ENCODE data around the gene WNK2.

The WNK2 gene

GRCh38 chr9:93211654-93212001 is 27.7 kb downstream of the WNK2 start:
- H3K27me3 ChIP-seq, result no peaks in the 10 kb centered on the region
- DNase-seq, result no peak
- TF ChIP-seq CTCF (IDR thresholded peaks at IDR 0.05; ENCODE audit: low read depth, low read length), result no peak

GRCh38 chr9:93212409-93212808 is 28.5 kb downstream of the WNK2 start:
- H3K36me3 ChIP-seq, result no peaks in the 10 kb centered on the region
- TF ChIP-seq CTCF (IDR thresholded peaks at IDR 0.05; ENCODE audit: low read depth, low read length), result no peak
- no peak overlapping the region for H3K4me3 ChIP-seq (ENCODE audit: low read depth, low read length)
- H3K9me3 ChIP-seq, result no peaks in the 10 kb centered on the region
- DNase-seq, result no peak
- no peaks in the 10 kb centered on the region for H3K27me3 ChIP-seq
- peaks cover 10% of the 10 kb centered on the region for H3K4me1 ChIP-seq

More at GRCh38 chr9:93211654-93212001, 27.7 kb downstream of the WNK2 start:
- Histone ChIP-seq H3K4me3 (ENCODE audit: low read depth, low read length) (no peak overlapping the region), H3K9me3 (no peaks in the 10 kb centered on the region), H3K36me3 (no peaks in the 10 kb centered on the region), H3K4me1 (peaks cover 13% of the 10 kb centered on the region)

- Histone ChIP-seq H3K4me3 (ENCODE audit: low read depth, low read length) (no peak overlapping the region), H3K9me3 (no peaks in the 10 kb centered on the region), H3K27me3 (no peaks in the 10 kb centered on the region), H3K4me1 (no peaks in the 10 kb centered on the region), H3K36me3 (no peaks in the 10 kb centered on the region)
- no peak for DNase-seq
- TF ChIP-seq CTCF (IDR thresholded peaks at IDR 0.05; ENCODE audit: low read depth, low read length), result no peak
These were observed 32.1 kb downstream of the WNK2 start for GRCh38 chr9:93216073-93216365.

- DNase-seq, result no peak
- Histone ChIP-seq H3K36me3 (no peaks in the 10 kb centered on the region), H3K27me3 (no peaks in the 10 kb centered on the region), H3K4me1 (no peaks in the 10 kb centered on the region), H3K4me3 (ENCODE audit: low read depth, low read length) (no peak overlapping the region), H3K9me3 (no peaks in the 10 kb centered on the region)
- no peak for TF ChIP-seq CTCF (IDR thresholded peaks at IDR 0.05; ENCODE audit: low read depth, low read length)
These were observed 33.8 kb downstream of the WNK2 start for GRCh38 chr9:93217706-93218105.

- Histone ChIP-seq H3K36me3 (no peaks in the 10 kb centered on the region), H3K4me3 (ENCODE audit: low read depth, low read length) (no peak overlapping the region), H3K4me1 (no peaks in the 10 kb centered on the region), H3K27me3 (no peaks in the 10 kb centered on the region), H3K9me3 (no peaks in the 10 kb centered on the region)
- no peak for DNase-seq
- TF ChIP-seq CTCF (IDR thresholded peaks at IDR 0.05; ENCODE audit: low read depth, low read length), result no peak
These were observed 34.2 kb downstream of the WNK2 start for GRCh38 chr9:93218161-93218560.

- no peak for DNase-seq
- TF ChIP-seq CTCF (IDR thresholded peaks at IDR 0.05; ENCODE audit: low read depth, low read length), result no peak
- H3K4me3 ChIP-seq (ENCODE audit: low read depth, low read length), result no peak overlapping the region
- no peaks in the 10 kb centered on the region for H3K9me3 ChIP-seq
- peaks cover 4% of the 10 kb centered on the region; the same call in 1 of the 2 replicates for H3K4me1 ChIP-seq
- no peaks in the 10 kb centered on the region for H3K36me3 ChIP-seq
- no peaks in the 10 kb centered on the region for H3K27me3 ChIP-seq
These were observed 34.9 kb downstream of the WNK2 start for GRCh38 chr9:93218671-93219420.
